ENCODE data around the gene OLFM2.

Gene OLFM2

GRCh38 chr19:9901020-9901419 is 35.3 kb downstream of the OLFM2 start:
- ATAC-seq (no peak), DNase-seq (no peak)
- Mint-ChIP-seq H3K27me3 (peaks cover 22% of the 10 kb centered on the region), H3K9me3 (no peaks in the 10 kb centered on the region), H3K4me3 (no peak overlapping the region), H3K27ac (no peak overlapping the region), H3K4me1 (no peaks in the 10 kb centered on the region)

GRCh38 chr19:9891609-9892373 is 44.5 kb downstream of the OLFM2 start:
- Mint-ChIP-seq H3K27me3 (no peaks in the 10 kb centered on the region), H3K27ac (no peak overlapping the region), H3K4me3 (no peak overlapping the region), H3K4me1 (peaks cover 6% of the 10 kb centered on the region), H3K9me3 (no peaks in the 10 kb centered on the region)
- ATAC-seq (no peak), DNase-seq (no peak)

- no peak for ATAC-seq
- H3K27me3 Mint-ChIP-seq, result no peaks in the 10 kb centered on the region
- H3K9me3 Mint-ChIP-seq, result no peaks in the 10 kb centered on the region
- H3K27ac Mint-ChIP-seq, result no peak overlapping the region
- H3K4me3 Mint-ChIP-seq, result no peak overlapping the region
- peaks cover 2% of the 10 kb centered on the region for H3K4me1 Mint-ChIP-seq
- no peak for DNase-seq
Observed at GRCh38 chr19:9885077-9885552, 51.2 kb downstream of the OLFM2 start.

GRCh38 chr19:9883764-9884163 is 52.6 kb downstream of the OLFM2 start:
- no peaks in the 10 kb centered on the region for H3K27me3 Mint-ChIP-seq
- no peaks in the 10 kb centered on the region for H3K9me3 Mint-ChIP-seq
- H3K4me3 Mint-ChIP-seq, result no peak overlapping the region
- DNase-seq (no peak), ATAC-seq (no peak)
- peak overlapping the region in 1 of 2 donors; percentile 48 for H3K27ac Mint-ChIP-seq
- no peaks in the 10 kb centered on the region for H3K4me1 Mint-ChIP-seq

GRCh38 chr19:9883231-9883758 is 53.0 kb downstream of the OLFM2 start:
- Mint-ChIP-seq H3K4me1 (no peaks in the 10 kb centered on the region), H3K9me3 (no peaks in the 10 kb centered on the region), H3K4me3 (no peak overlapping the region), H3K27me3 (no peaks in the 10 kb centered on the region), H3K27ac (peak overlapping the region in 1 of 2 donors; percentile 63)
- no peak for ATAC-seq
- DNase-seq, result no peak

- ATAC-seq (no peak), DNase-seq (no peak)
- H3K4me3 Mint-ChIP-seq, result no peak overlapping the region
- H3K4me1 Mint-ChIP-seq, result no peaks in the 10 kb centered on the region
- H3K9me3 Mint-ChIP-seq, result no peaks in the 10 kb centered on the region
- no peak overlapping the region for H3K27ac Mint-ChIP-seq
- H3K27me3 Mint-ChIP-seq, result no peaks in the 10 kb centered on the region
Observed at GRCh38 chr19:9881720-9882119, 54.6 kb downstream of the OLFM2 start.

GRCh38 chr19:9878511-9879196 is 57.7 kb downstream of the OLFM2 start:
- Mint-ChIP-seq H3K27ac (no peak overlapping the region), H3K4me1 (no peaks in the 10 kb centered on the region), H3K27me3 (no peaks in the 10 kb centered on the region), H3K4me3 (no peak overlapping the region), H3K9me3 (no peaks in the 10 kb centered on the region)
- no peak for DNase-seq
- ATAC-seq, result no peak

- Mint-ChIP-seq H3K4me1 (no peaks in the 10 kb centered on the region), H3K27ac (no peak overlapping the region), H3K9me3 (no peaks in the 10 kb centered on the region), H3K4me3 (no peak overlapping the region), H3K27me3 (no peaks in the 10 kb centered on the region)
- ATAC-seq, result no peak
- DNase-seq, result no peak
Observed at GRCh38 chr19:9877780-9878510, 58.4 kb downstream of the OLFM2 start.

- DNase-seq (no peak), ATAC-seq (no peak)
- Mint-ChIP-seq H3K27ac (peak overlapping the region in 1 of 2 donors; percentile 92), H3K9me3 (no peaks in the 10 kb centered on the region), H3K4me3 (no peak overlapping the region), H3K4me1 (no peaks in the 10 kb centered on the region), H3K27me3 (no peaks in the 10 kb centered on the region)
Observed at GRCh38 chr19:9875796-9876195, 60.5 kb downstream of the OLFM2 start.

GRCh38 chr19:9875031-9875627 is 61.2 kb downstream of the OLFM2 start:
- ATAC-seq (no peak), DNase-seq (no peak)
- H3K4me3 Mint-ChIP-seq, result no peak overlapping the region
- H3K27ac Mint-ChIP-seq, result peak overlapping the region in 1 of 2 donors; percentile 92
- no peaks in the 10 kb centered on the region for H3K9me3 Mint-ChIP-seq
- no peaks in the 10 kb centered on the region for H3K4me1 Mint-ChIP-seq
- no peaks in the 10 kb centered on the region for H3K27me3 Mint-ChIP-seq

- Mint-ChIP-seq H3K27ac (no peak overlapping the region), H3K4me1 (no peaks in the 10 kb centered on the region), H3K4me3 (no peak overlapping the region), H3K27me3 (no peaks in the 10 kb centered on the region), H3K9me3 (no peaks in the 10 kb centered on the region)
- DNase-seq, result no peak
- no peak for ATAC-seq
Observed at GRCh38 chr19:9872618-9873242, 63.6 kb downstream of the OLFM2 start.

GRCh38 chr19:9871626-9872338 is 64.5 kb downstream of the OLFM2 start:
- ATAC-seq, result no peak
- H3K4me1 Mint-ChIP-seq, result peaks cover 2% of the 10 kb centered on the region
- no peak overlapping the region for H3K27ac Mint-ChIP-seq
- no peak for DNase-seq
- no peak overlapping the region for H3K4me3 Mint-ChIP-seq
- no peaks in the 10 kb centered on the region for H3K27me3 Mint-ChIP-seq
- H3K9me3 Mint-ChIP-seq, result no peaks in the 10 kb centered on the region

- DNase-seq (no peak), ATAC-seq (no peak)
- H3K9me3 Mint-ChIP-seq, result no peaks in the 10 kb centered on the region
- no peak overlapping the region for H3K4me3 Mint-ChIP-seq
- no peak overlapping the region for H3K27ac Mint-ChIP-seq
- no peaks in the 10 kb centered on the region for H3K27me3 Mint-ChIP-seq
- peaks cover 25% of the 10 kb centered on the region for H3K4me1 Mint-ChIP-seq
Observed at GRCh38 chr19:9868983-9869617, 67.2 kb downstream of the OLFM2 start.

All from stimulated activated naive CD8-positive, alpha-beta T cell treated with anti-CD3 and anti-CD28 coated beads, Interleukin-15, amount 100 ng/mL, for 72 hours (primary cell).